ENCODE data around the gene MON2.
A peak's percentile ranks its signal among the peaks of the same experiment; 100 is the strongest.
"Not testable (repeated sequence)": the region's sequence is repeated elsewhere in the genome, so short reads cannot be mapped to it uniquely, and the experiment has no call there.

MON2 gene

GRCh38 chr12:62438098-62438692, 28.4 kb upstream of the MON2 start:
- H3K4me3 ChIP-seq (ENCODE audit: low read depth, low read length): no peak overlapping the region
- peak; percentile 73 for DNase-seq (ENCODE audit: low read depth)
- no peak for TF ChIP-seq MAX (IDR thresholded peaks at IDR 0.05; ENCODE audit: low read depth, low read length)
- no peak for TF ChIP-seq MYC (IDR thresholded peaks at IDR 0.05; ENCODE audit: low read depth, low read length)
- TF ChIP-seq CTCF (IDR thresholded peaks at IDR 0.05; ENCODE audit: low read depth, low read length): peak; percentile 59
- no peak for TF ChIP-seq POLR2A (IDR thresholded peaks at IDR 0.05; ENCODE audit: extremely low read depth, insufficient read length)

GRCh38 chr12:62446754-62447452, 19.7 kb upstream of the MON2 start:
- DNase-seq (ENCODE audit: low read depth): no peak
- no peak overlapping the region for H3K4me3 ChIP-seq (ENCODE audit: low read depth, low read length)
- no peak for TF ChIP-seq CTCF (IDR thresholded peaks at IDR 0.05; ENCODE audit: low read depth, low read length)
- no peak for TF ChIP-seq MYC (IDR thresholded peaks at IDR 0.05; ENCODE audit: low read depth, low read length)
- no peak for TF ChIP-seq POLR2A (IDR thresholded peaks at IDR 0.05; ENCODE audit: extremely low read depth, insufficient read length)
- no peak for TF ChIP-seq MAX (IDR thresholded peaks at IDR 0.05; ENCODE audit: low read depth, low read length)

- no peak overlapping the region for H3K4me3 ChIP-seq (ENCODE audit: low read depth, low read length)
- TF ChIP-seq POLR2A (IDR thresholded peaks at IDR 0.05; ENCODE audit: extremely low read depth, insufficient read length): no peak
- TF ChIP-seq CTCF (IDR thresholded peaks at IDR 0.05; ENCODE audit: low read depth, low read length): no peak
- no peak for TF ChIP-seq MAX (IDR thresholded peaks at IDR 0.05; ENCODE audit: low read depth, low read length)
- no peak for TF ChIP-seq MYC (IDR thresholded peaks at IDR 0.05; ENCODE audit: low read depth, low read length)
- no peak for DNase-seq (ENCODE audit: low read depth)
Observed at GRCh38 chr12:62448436-62448835, 18.2 kb upstream of the MON2 start.

- not testable (repeated sequence) for DNase-seq (ENCODE audit: low read depth); H3K4me3 ChIP-seq (ENCODE audit: low read depth, low read length)
Observed at GRCh38 chr12:62455429-62455828, 11.2 kb upstream of the MON2 start.

- H3K4me3 ChIP-seq (ENCODE audit: low read depth, low read length): no peak overlapping the region
- no peak for TF ChIP-seq POLR2A (IDR thresholded peaks at IDR 0.05; ENCODE audit: extremely low read depth, insufficient read length)
- TF ChIP-seq MAX (IDR thresholded peaks at IDR 0.05; ENCODE audit: low read depth, low read length): no peak
- TF ChIP-seq MYC (IDR thresholded peaks at IDR 0.05; ENCODE audit: low read depth, low read length): no peak
- no peak for TF ChIP-seq CTCF (IDR thresholded peaks at IDR 0.05; ENCODE audit: low read depth, low read length)
- DNase-seq (ENCODE audit: low read depth): no peak
Observed at GRCh38 chr12:62458626-62459025, 8.0 kb upstream of the MON2 start.

- no peak for TF ChIP-seq MYC (IDR thresholded peaks at IDR 0.05; ENCODE audit: low read depth, low read length)
- no peak for DNase-seq (ENCODE audit: low read depth)
Observed at GRCh38 chr12:62459976-62460375, 6.7 kb upstream of the MON2 start.

GRCh38 chr12:62461171-62461837, 5.3 kb upstream of the MON2 start:
- H3K4me3 ChIP-seq (ENCODE audit: low read depth, low read length); DNase-seq (ENCODE audit: low read depth): not testable (repeated sequence)

More at GRCh38 chr12:62459976-62460375, 6.7 kb upstream of the MON2 start:
- no peak overlapping the region for H3K4me3 ChIP-seq (ENCODE audit: low read depth, low read length)

- not testable (repeated sequence) for DNase-seq (ENCODE audit: low read depth); H3K4me3 ChIP-seq (ENCODE audit: low read depth, low read length)
Observed at GRCh38 chr12:62463252-62463651, 3.4 kb upstream of the MON2 start.
